ENCODE results near the gene AKAP11.
A peak's percentile ranks its signal among the peaks of the same experiment; 100 is the strongest.

Gene AKAP11

GRCh38 chr13:42331009-42331408 lies 59.1 kb downstream of the AKAP11 start:
- H3K27me3 Mint-ChIP-seq: no peaks in the 10 kb centered on the region
- peaks cover 5% of the 10 kb centered on the region for H3K4me1 Mint-ChIP-seq (ENCODE audit: low read depth)
- intact Hi-C loops (cut with micrococcal nuclease): no loop called here
- H3K4me3 Mint-ChIP-seq: no peak overlapping the region
- no peaks in the 10 kb centered on the region for H3K36me3 Mint-ChIP-seq (ENCODE audit: low read depth)
- H3K27ac Mint-ChIP-seq: no peak overlapping the region
- H3K9me3 Mint-ChIP-seq: no peaks in the 10 kb centered on the region

- Mint-ChIP-seq H3K36me3 (ENCODE audit: low read depth) (no peaks in the 10 kb centered on the region), H3K27me3 (no peaks in the 10 kb centered on the region), H3K4me3 (no peak overlapping the region), H3K4me1 (ENCODE audit: low read depth) (peaks cover 1% of the 10 kb centered on the region), H3K9me3 (no peaks in the 10 kb centered on the region), H3K27ac (no peak overlapping the region)
- intact Hi-C loops (cut with micrococcal nuclease): no loop called here
Measured at GRCh38 chr13:42333613-42334328, 61.8 kb downstream of the AKAP11 start.

- Mint-ChIP-seq H3K4me3 (no peak overlapping the region), H3K4me1 (ENCODE audit: low read depth) (no peaks in the 10 kb centered on the region), H3K27ac (no peak overlapping the region), H3K36me3 (ENCODE audit: low read depth) (no peaks in the 10 kb centered on the region), H3K27me3 (no peaks in the 10 kb centered on the region), H3K9me3 (no peaks in the 10 kb centered on the region)
- intact Hi-C loops (cut with micrococcal nuclease): no loop called here
Measured at GRCh38 chr13:42334329-42334706, 62.4 kb downstream of the AKAP11 start.

- no peaks in the 10 kb centered on the region for H3K4me1 Mint-ChIP-seq (ENCODE audit: low read depth)
- no peaks in the 10 kb centered on the region for H3K9me3 Mint-ChIP-seq
- intact Hi-C loops (cut with micrococcal nuclease): no loop called here
- no peaks in the 10 kb centered on the region for H3K36me3 Mint-ChIP-seq (ENCODE audit: low read depth)
- H3K27ac Mint-ChIP-seq: no peak overlapping the region
- no peaks in the 10 kb centered on the region for H3K27me3 Mint-ChIP-seq
- H3K4me3 Mint-ChIP-seq: no peak overlapping the region
Measured at GRCh38 chr13:42337808-42338600, 66.1 kb downstream of the AKAP11 start.

GRCh38 chr13:42345367-42345766 lies 73.4 kb downstream of the AKAP11 start:
- intact Hi-C loops (cut with micrococcal nuclease): no loop called here
- H3K27ac Mint-ChIP-seq: no peak overlapping the region
- H3K4me1 Mint-ChIP-seq (ENCODE audit: low read depth): no peaks in the 10 kb centered on the region
- H3K36me3 Mint-ChIP-seq (ENCODE audit: low read depth): no peaks in the 10 kb centered on the region
- H3K4me3 Mint-ChIP-seq: no peak overlapping the region
- H3K9me3 Mint-ChIP-seq: no peaks in the 10 kb centered on the region
- peaks cover 1% of the 10 kb centered on the region for H3K27me3 Mint-ChIP-seq

- no peaks in the 10 kb centered on the region for H3K9me3 Mint-ChIP-seq
- H3K4me3 Mint-ChIP-seq: no peak overlapping the region
- H3K36me3 Mint-ChIP-seq (ENCODE audit: low read depth): no peaks in the 10 kb centered on the region
- no peak overlapping the region for H3K27ac Mint-ChIP-seq
- H3K27me3 Mint-ChIP-seq: peaks cover 1% of the 10 kb centered on the region
- intact Hi-C loops (cut with micrococcal nuclease): no loop called here
- no peaks in the 10 kb centered on the region for H3K4me1 Mint-ChIP-seq (ENCODE audit: low read depth)
Measured at GRCh38 chr13:42348576-42348975, 76.6 kb downstream of the AKAP11 start.

- Mint-ChIP-seq H3K4me3 (no peak overlapping the region), H3K27me3 (no peaks in the 10 kb centered on the region), H3K9me3 (no peaks in the 10 kb centered on the region), H3K27ac (no peak overlapping the region), H3K36me3 (ENCODE audit: low read depth) (no peaks in the 10 kb centered on the region), H3K4me1 (ENCODE audit: low read depth) (peaks cover 9% of the 10 kb centered on the region)
- intact Hi-C loops (cut with micrococcal nuclease): no loop called here
Measured at GRCh38 chr13:42350141-42350540, 78.2 kb downstream of the AKAP11 start.

- Mint-ChIP-seq H3K4me1 (ENCODE audit: low read depth) (peaks cover 12% of the 10 kb centered on the region), H3K9me3 (no peaks in the 10 kb centered on the region), H3K4me3 (no peak overlapping the region), H3K36me3 (ENCODE audit: low read depth) (no peaks in the 10 kb centered on the region), H3K27me3 (no peaks in the 10 kb centered on the region), H3K27ac (peak overlapping the region; percentile 51)
- intact Hi-C loops (cut with micrococcal nuclease): no loop called here
Measured at GRCh38 chr13:42354241-42355091, 82.5 kb downstream of the AKAP11 start.

GRCh38 chr13:42355092-42355485 lies 83.1 kb downstream of the AKAP11 start:
- Mint-ChIP-seq H3K4me1 (ENCODE audit: low read depth) (peaks cover 12% of the 10 kb centered on the region), H3K27ac (peak overlapping the region; percentile 51), H3K4me3 (no peak overlapping the region), H3K9me3 (no peaks in the 10 kb centered on the region), H3K36me3 (ENCODE audit: low read depth) (no peaks in the 10 kb centered on the region), H3K27me3 (no peaks in the 10 kb centered on the region)
- intact Hi-C loops (cut with micrococcal nuclease): no loop called here

GRCh38 chr13:42355491-42356183 lies 83.7 kb downstream of the AKAP11 start:
- Mint-ChIP-seq H3K4me1 (ENCODE audit: low read depth) (peaks cover 12% of the 10 kb centered on the region), H3K4me3 (no peak overlapping the region), H3K27ac (peak overlapping the region; percentile 51), H3K36me3 (ENCODE audit: low read depth) (no peaks in the 10 kb centered on the region), H3K9me3 (no peaks in the 10 kb centered on the region), H3K27me3 (no peaks in the 10 kb centered on the region)
- intact Hi-C loops (cut with micrococcal nuclease): no loop called here

- H3K4me3 Mint-ChIP-seq: no peak overlapping the region
- peaks cover 12% of the 10 kb centered on the region for H3K4me1 Mint-ChIP-seq (ENCODE audit: low read depth)
- H3K27me3 Mint-ChIP-seq: no peaks in the 10 kb centered on the region
- intact Hi-C loops (cut with micrococcal nuclease): no loop called here
- no peaks in the 10 kb centered on the region for H3K9me3 Mint-ChIP-seq
- H3K36me3 Mint-ChIP-seq (ENCODE audit: low read depth): no peaks in the 10 kb centered on the region
- no peak overlapping the region for H3K27ac Mint-ChIP-seq
Measured at GRCh38 chr13:42356184-42356575, 84.2 kb downstream of the AKAP11 start.

GRCh38 chr13:42360046-42360574 lies 88.2 kb downstream of the AKAP11 start:
- Mint-ChIP-seq H3K27me3 (no peaks in the 10 kb centered on the region), H3K4me1 (ENCODE audit: low read depth) (peaks cover 4% of the 10 kb centered on the region), H3K36me3 (ENCODE audit: low read depth) (no peaks in the 10 kb centered on the region), H3K9me3 (no peaks in the 10 kb centered on the region), H3K27ac (no peak overlapping the region), H3K4me3 (no peak overlapping the region)
- intact Hi-C loops (cut with micrococcal nuclease): no loop called here

GRCh38 chr13:42361701-42362100 lies 89.7 kb downstream of the AKAP11 start:
- Mint-ChIP-seq H3K4me3 (no peak overlapping the region), H3K27ac (no peak overlapping the region), H3K4me1 (ENCODE audit: low read depth) (no peaks in the 10 kb centered on the region), H3K27me3 (no peaks in the 10 kb centered on the region), H3K9me3 (no peaks in the 10 kb centered on the region), H3K36me3 (ENCODE audit: low read depth) (no peaks in the 10 kb centered on the region)
- intact Hi-C loops (cut with micrococcal nuclease): no loop called here
